ENCODE measurements around the gene ERICH6.

DNA sequence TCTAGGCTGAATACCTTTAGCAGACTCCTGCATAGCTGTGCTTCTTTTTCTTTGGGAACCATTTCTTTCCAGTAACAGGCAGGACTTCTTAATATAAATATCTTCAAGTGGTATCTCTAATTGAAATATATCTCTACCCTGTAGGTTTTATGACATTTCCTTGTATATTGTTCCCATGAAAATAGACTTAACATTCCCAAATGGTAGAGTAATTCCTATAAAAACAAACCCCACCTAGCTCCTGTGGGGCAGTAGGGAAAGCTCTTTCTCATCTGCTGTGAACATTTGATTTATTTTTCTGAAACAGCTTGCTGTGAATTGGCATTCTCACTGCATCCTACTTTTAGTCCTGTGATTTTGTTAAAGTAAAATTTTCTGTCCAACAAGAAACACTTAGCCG lies 79.8 kb downstream of the ERICH6 start:
- TF ChIP-seq ZNF8 (CRISPR knock-in tag; IDR thresholded peaks at IDR 0.05) (no peak), ZFP30 (CRISPR knock-in tag; IDR thresholded peaks at IDR 0.05) (no peak), PPARA (CRISPR knock-in tag; IDR thresholded peaks at IDR 0.05; ENCODE audit: borderline replicate concordance) (no peak)
- TF ChIP-seq, protein P1, sequence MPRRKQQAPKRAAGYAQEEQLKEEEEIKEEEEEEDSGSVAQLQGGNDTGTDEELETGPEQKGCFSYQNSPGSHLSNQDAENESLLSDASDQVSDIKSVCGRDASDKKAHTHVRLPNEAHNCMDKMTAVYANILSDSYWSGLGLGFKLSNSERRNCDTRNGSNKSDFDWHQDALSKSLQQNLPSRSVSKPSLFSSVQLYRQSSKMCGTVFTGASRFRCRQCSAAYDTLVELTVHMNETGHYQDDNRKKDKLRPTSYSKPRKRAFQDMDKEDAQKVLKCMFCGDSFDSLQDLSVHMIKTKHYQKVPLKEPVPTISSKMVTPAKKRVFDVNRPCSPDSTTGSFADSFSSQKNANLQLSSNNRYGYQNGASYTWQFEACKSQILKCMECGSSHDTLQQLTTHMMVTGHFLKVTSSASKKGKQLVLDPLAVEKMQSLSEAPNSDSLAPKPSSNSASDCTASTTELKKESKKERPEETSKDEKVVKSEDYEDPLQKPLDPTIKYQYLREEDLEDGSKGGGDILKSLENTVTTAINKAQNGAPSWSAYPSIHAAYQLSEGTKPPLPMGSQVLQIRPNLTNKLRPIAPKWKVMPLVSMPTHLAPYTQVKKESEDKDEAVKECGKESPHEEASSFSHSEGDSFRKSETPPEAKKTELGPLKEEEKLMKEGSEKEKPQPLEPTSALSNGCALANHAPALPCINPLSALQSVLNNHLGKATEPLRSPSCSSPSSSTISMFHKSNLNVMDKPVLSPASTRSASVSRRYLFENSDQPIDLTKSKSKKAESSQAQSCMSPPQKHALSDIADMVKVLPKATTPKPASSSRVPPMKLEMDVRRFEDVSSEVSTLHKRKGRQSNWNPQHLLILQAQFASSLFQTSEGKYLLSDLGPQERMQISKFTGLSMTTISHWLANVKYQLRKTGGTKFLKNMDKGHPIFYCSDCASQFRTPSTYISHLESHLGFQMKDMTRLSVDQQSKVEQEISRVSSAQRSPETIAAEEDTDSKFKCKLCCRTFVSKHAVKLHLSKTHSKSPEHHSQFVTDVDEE (CRISPR knock-in tag; IDR thresholded peaks at IDR 0.05), result no peak
- TF ChIP-seq, protein P2, sequence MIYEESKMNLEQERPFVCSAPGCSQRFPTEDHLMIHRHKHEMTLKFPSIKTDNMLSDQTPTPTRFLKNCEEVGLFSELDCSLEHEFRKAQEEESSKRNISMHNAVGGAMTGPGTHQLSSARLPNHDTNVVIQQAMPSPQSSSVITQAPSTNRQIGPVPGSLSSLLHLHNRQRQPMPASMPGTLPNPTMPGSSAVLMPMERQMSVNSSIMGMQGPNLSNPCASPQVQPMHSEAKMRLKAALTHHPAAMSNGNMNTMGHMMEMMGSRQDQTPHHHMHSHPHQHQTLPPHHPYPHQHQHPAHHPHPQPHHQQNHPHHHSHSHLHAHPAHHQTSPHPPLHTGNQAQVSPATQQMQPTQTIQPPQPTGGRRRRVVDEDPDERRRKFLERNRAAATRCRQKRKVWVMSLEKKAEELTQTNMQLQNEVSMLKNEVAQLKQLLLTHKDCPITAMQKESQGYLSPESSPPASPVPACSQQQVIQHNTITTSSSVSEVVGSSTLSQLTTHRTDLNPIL (CRISPR knock-in tag; IDR thresholded peaks at IDR 0.05; ENCODE audit: low read depth), result no peak

Data from SK-N-SH treated with all-trans-retinoic acid at 6 μM for 48 hours (cell line).